Astrocyte (in vitro differentiated cells and primary cell): ENCODE measurements around the gene BATF2. TPM values are rescaled to one million over a fixed set of nuclear protein-coding genes. Genes with fewer than 3 reads are reported as not detected.
A peak's percentile ranks its signal among the peaks of the same experiment; 100 is the strongest.

Source experiments
- DNase-seq: peaks from one replicate; pipeline ENCODE4 v3.0.0-alpha.2; 2010; ENCODE audit warnings: low read depth
- FAIRE-seq: peaks from 2 replicates; lab custom pipeline; 2011; peaks lifted over from hg19 to GRCh38; lab: Jason Lieb, UNC
- H2AFZ ChIP-seq: 2 replicates; pipeline ENCODE4 v1.6.0; 2012; ENCODE audit warnings: low read depth, low read length, inconsistent platforms
- H3K27ac ChIP-seq: 2 replicates; pipeline ENCODE4 v1.5.1; 2011; ENCODE audit warnings: low read depth, low read length, inconsistent platforms
- H3K27me3 ChIP-seq: 2 replicates; pipeline ENCODE4 v1.6.0; 2011; ENCODE audit warnings: low read length, inconsistent platforms; ENCODE audit not compliant: insufficient read depth
- H3K36me3 ChIP-seq: 2 replicates; pipeline ENCODE4 v1.5.1; 2011; ENCODE audit warnings: low read length, inconsistent platforms; ENCODE audit not compliant: insufficient read depth
- H3K4me1 ChIP-seq: 2 replicates; pipeline ENCODE4 v1.5.1; 2011; ENCODE audit warnings: low read length, inconsistent platforms; ENCODE audit not compliant: insufficient read depth
- H3K4me2 ChIP-seq: 2 replicates; pipeline ENCODE4 v1.6.0; 2012; ENCODE audit warnings: low read length, inconsistent platforms
- H3K4me3 ChIP-seq: 2 replicates; pipeline ENCODE4 v1.5.1; 2011; ENCODE audit warnings: low read depth, mild to moderate bottlenecking, low read length, inconsistent platforms; ENCODE audit not compliant: insufficient read depth
- H3K79me2 ChIP-seq: 2 replicates; pipeline ENCODE4 v1.6.0; 2012; ENCODE audit warnings: mild to moderate bottlenecking, low read length, inconsistent platforms; ENCODE audit not compliant: insufficient read depth
- H3K9ac ChIP-seq: 2 replicates; pipeline ENCODE4 v1.6.0; 2012; ENCODE audit warnings: mild to moderate bottlenecking, low read length, inconsistent platforms
- H3K9me3 ChIP-seq: 2 replicates; pipeline ENCODE4 v1.5.1; 2012; ENCODE audit warnings: low read depth, mild to moderate bottlenecking, low read length, inconsistent platforms; ENCODE audit not compliant: insufficient read depth
- H4K20me1 ChIP-seq: 2 replicates; pipeline ENCODE4 v1.6.0; 2012; ENCODE audit warnings: low read length, inconsistent platforms; ENCODE audit not compliant: insufficient read depth
- H3K27ac Mint-ChIP-seq: one replicate; pipeline ENCODE4 v1.8.0; 2021; ENCODE audit warnings: mild to moderate bottlenecking, mixed read lengths; ENCODE audit not compliant: unreplicated experiment
- H3K27me3 Mint-ChIP-seq: one replicate; pipeline ENCODE4 v1.8.0; 2021; ENCODE audit warnings: low read depth, mixed read lengths; ENCODE audit not compliant: unreplicated experiment
- H3K36me3 Mint-ChIP-seq: one replicate; pipeline ENCODE4 v1.8.0; 2021; ENCODE audit warnings: low read depth, mixed read lengths; ENCODE audit not compliant: unreplicated experiment
- H3K4me1 Mint-ChIP-seq: one replicate; pipeline ENCODE4 v1.8.0; 2021; ENCODE audit warnings: low read depth, mixed read lengths; ENCODE audit not compliant: unreplicated experiment
- H3K4me3 Mint-ChIP-seq: one replicate; pipeline ENCODE4 v1.8.0; 2021; ENCODE audit warnings: mild to moderate bottlenecking, moderate library complexity, mixed read lengths; ENCODE audit not compliant: unreplicated experiment
- H3K9me3 Mint-ChIP-seq: one replicate; pipeline ENCODE4 v1.8.0; 2021; ENCODE audit warnings: mild to moderate bottlenecking, mixed read lengths; ENCODE audit not compliant: unreplicated experiment
- EZH2 ChIP-seq: IDR thresholded peaks from 2 replicates; pipeline ENCODE4 v1.6.1; 2012; ENCODE audit warnings: mild to moderate bottlenecking, low read length, inconsistent platforms; ENCODE audit not compliant: insufficient read depth
- total RNA-seq: library from RNA; stranded (reverse); gene quantifications from 2 replicates; pipeline ENCODE4 v1.2.1, GENCODE V29; 2021
- TF ChIP-seq, protein P1 (sequence below): IDR thresholded peaks from 2 replicates; pipeline ENCODE4 v1.5.1; 2011; ENCODE audit warnings: low read depth, mild to moderate bottlenecking, inconsistent platforms, low read length, moderate library complexity; ENCODE audit not compliant: insufficient read depth

Gene BATF2
- total RNA-seq, 1 donor from 2014 or later = 4.5 TPM

DNA sequence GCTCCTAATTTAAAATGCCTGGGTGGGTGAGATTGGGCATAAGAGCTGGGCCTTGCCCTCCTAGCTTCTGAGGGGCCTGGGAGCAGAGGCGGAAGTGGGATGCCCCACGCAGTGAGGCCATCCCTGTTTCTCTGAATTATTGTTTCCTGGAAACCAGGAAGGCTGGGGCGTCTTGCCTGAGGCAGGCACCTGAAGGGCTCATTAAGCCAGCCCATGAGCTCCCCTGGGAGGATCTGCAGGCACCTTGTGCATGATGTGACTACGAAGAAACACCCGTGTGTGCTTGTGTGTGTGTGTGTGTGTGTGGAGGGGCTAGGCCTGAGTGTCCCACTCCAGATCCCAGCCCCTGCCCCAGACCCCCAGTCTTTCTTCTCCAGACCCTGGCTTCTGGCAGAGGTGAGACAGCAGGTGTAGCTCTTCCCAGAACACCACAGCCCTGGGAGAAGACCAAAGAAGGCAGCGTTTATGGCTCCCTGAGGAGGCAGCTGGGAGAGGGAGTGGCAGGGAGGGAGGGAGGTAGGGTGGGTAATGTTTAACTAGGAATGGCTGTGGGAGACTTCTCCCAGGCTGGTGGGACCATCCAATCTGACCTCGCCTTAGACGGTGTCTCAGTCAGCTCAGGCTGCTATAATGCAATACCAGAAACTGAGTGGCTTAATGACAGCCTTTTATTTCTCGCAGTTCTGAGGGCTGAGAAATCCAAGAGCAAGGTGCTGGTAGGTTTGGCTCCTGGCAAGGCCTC lies 2.1 kb upstream of the BATF2 start:
- Histone ChIP-seq H4K20me1 (no peaks in the 10 kb centered on the region), H3K4me1 (peaks cover 7% of the 10 kb centered on the region), H3K27me3 (no peaks in the 10 kb centered on the region), H2AFZ (no peak overlapping the region), H3K27ac (no peak overlapping the region), H3K9ac (no peak overlapping the region), H3K36me3 (no peaks in the 10 kb centered on the region), H3K4me3 (no peak overlapping the region), H3K79me2 (no peaks in the 10 kb centered on the region), H3K4me2 (no peak overlapping the region), H3K9me3 (no peaks in the 10 kb centered on the region)
- H3K4me3 Mint-ChIP-seq = no peak overlapping the region
- H3K4me1 Mint-ChIP-seq = peaks cover 9% of the 10 kb centered on the region
- no peak for TF ChIP-seq EZH2
- TF ChIP-seq, protein P1, sequence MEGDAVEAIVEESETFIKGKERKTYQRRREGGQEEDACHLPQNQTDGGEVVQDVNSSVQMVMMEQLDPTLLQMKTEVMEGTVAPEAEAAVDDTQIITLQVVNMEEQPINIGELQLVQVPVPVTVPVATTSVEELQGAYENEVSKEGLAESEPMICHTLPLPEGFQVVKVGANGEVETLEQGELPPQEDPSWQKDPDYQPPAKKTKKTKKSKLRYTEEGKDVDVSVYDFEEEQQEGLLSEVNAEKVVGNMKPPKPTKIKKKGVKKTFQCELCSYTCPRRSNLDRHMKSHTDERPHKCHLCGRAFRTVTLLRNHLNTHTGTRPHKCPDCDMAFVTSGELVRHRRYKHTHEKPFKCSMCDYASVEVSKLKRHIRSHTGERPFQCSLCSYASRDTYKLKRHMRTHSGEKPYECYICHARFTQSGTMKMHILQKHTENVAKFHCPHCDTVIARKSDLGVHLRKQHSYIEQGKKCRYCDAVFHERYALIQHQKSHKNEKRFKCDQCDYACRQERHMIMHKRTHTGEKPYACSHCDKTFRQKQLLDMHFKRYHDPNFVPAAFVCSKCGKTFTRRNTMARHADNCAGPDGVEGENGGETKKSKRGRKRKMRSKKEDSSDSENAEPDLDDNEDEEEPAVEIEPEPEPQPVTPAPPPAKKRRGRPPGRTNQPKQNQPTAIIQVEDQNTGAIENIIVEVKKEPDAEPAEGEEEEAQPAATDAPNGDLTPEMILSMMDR = no peak
- no peaks in the 10 kb centered on the region for H3K36me3 Mint-ChIP-seq
- peak overlapping the region; percentile 47 for H3K27ac Mint-ChIP-seq
- no peak for DNase-seq
- peaks cover 5% of the 10 kb centered on the region for H3K9me3 Mint-ChIP-seq
- FAIRE-seq = no peak
- H3K27me3 Mint-ChIP-seq = peaks cover 12% of the 10 kb centered on the region

DNA sequence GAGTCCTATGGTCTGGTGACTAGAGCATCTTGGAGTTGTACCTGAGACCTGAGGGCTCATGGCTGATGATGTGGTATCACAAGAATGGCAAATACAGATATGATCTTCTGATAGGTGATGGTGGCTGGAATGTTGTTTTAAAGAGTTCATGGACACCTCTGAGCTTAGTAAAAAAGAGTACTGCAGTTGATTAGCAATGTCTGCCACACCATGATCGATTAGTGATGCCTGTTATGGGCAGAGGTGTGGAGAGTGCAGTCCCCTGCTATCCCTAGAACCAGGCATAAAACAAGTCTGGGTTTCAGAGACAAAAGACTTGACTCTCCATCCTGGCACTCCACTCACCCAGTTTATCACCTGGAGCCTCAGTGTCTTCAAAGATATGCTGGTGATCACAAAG lies 1.4 kb upstream of the BATF2 start:
- no peak overlapping the region for H2AFZ ChIP-seq
- no peaks in the 10 kb centered on the region for H3K9me3 ChIP-seq
- no peaks in the 10 kb centered on the region for H3K27me3 ChIP-seq
- Mint-ChIP-seq H3K36me3 (no peaks in the 10 kb centered on the region), H3K9me3 (peaks cover 5% of the 10 kb centered on the region), H3K4me3 (no peak overlapping the region), H3K27ac (peak overlapping the region; percentile 47), H3K27me3 (peaks cover 11% of the 10 kb centered on the region), H3K4me1 (peaks cover 9% of the 10 kb centered on the region)
- DNase-seq (no peak), FAIRE-seq (no peak)
- H3K4me3 ChIP-seq = no peak overlapping the region
- H4K20me1 ChIP-seq = no peaks in the 10 kb centered on the region
- no peak overlapping the region for H3K4me2 ChIP-seq
- TF ChIP-seq, protein P1 = no peak
- TF ChIP-seq EZH2 = no peak
- no peak overlapping the region for H3K27ac ChIP-seq
- H3K79me2 ChIP-seq = no peaks in the 10 kb centered on the region
- H3K4me1 ChIP-seq = peaks cover 7% of the 10 kb centered on the region
- H3K36me3 ChIP-seq = no peaks in the 10 kb centered on the region
- no peak overlapping the region for H3K9ac ChIP-seq

DNA sequence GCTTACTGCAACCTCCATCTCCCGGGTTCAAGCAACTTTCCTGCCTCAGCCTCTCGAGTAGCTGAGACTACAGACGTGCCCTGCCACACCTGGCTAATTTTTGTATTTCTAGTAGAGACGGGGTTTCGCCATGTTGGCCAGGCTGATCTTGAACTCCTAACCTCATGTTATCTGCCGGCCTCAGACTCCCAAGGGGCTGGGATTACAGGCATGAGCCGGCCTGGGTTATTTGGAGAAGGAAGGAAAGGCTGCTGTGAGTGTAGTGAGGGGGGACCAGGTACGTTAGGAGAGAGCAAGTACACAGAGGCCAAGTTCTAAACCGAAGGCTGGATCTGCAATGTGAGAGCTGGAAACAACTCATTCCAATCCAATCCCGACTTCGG lies 453 bp downstream of the BATF2 start:
- Histone ChIP-seq H3K27me3 (no peaks in the 10 kb centered on the region), H3K36me3 (no peaks in the 10 kb centered on the region), H3K9me3 (no peaks in the 10 kb centered on the region), H3K4me2 (peak overlapping the region; percentile 72), H3K4me1 (peaks cover 7% of the 10 kb centered on the region), H3K79me2 (no peaks in the 10 kb centered on the region), H4K20me1 (no peaks in the 10 kb centered on the region), H3K9ac (no peak overlapping the region), H3K4me3 (no peak overlapping the region), H3K27ac (no peak overlapping the region), H2AFZ (no peak overlapping the region)
- Mint-ChIP-seq H3K36me3 (no peaks in the 10 kb centered on the region), H3K9me3 (peaks cover 5% of the 10 kb centered on the region), H3K27me3 (peaks cover 6% of the 10 kb centered on the region), H3K27ac (peak overlapping the region; percentile 29), H3K4me3 (peak overlapping the region; percentile 80), H3K4me1 (peaks cover 9% of the 10 kb centered on the region)
- TF ChIP-seq, protein P1 = no peak
- no peak for TF ChIP-seq EZH2
- FAIRE-seq (no peak), DNase-seq (no peak)
